DND-41 (cell line): ENCODE measurements around the gene SLC38A10.

ENCODE experiments used
- CTCF ChIP-seq: IDR thresholded peaks from 2 replicates; pipeline ENCODE4 v1.5.1; 2012; ENCODE audit warnings: borderline replicate concordance, low read length, moderate library complexity, mild to moderate bottlenecking; ENCODE audit not compliant: poor library complexity, severe bottlenecking; ENCODE audit errors: extremely low read depth
- EZH2 ChIP-seq: IDR thresholded peaks from 3 replicates; pipeline ENCODE4 v1.6.1; 2012; ENCODE audit warnings: borderline replicate concordance, low read depth, mild to moderate bottlenecking, moderate library complexity, low read length, inconsistent platforms; ENCODE audit not compliant: severe bottlenecking

GRCh38 chr17:81302861-81303333 lies 7.8 kb upstream of the SLC38A10 start:
- TF ChIP-seq CTCF (no peak), EZH2 (no peak)
